Lung (tissue), 12 donors: ENCODE measurements around the gene NCS1. TPM values are rescaled to one million over a fixed set of nuclear protein-coding genes. Genes with fewer than 3 reads are reported as not detected.

Experiments
- ATAC-seq: fragments of 200-7000 bp; cut with Tn5 transposase; one replicate; pipeline ENCODE4 v1.9.1; 2020; ENCODE audit warnings: moderate number of reproducible peaks; ENCODE audit not compliant: insufficient read depth, low FRiP score
- DNase-seq, 3 donors: peaks; one replicate each; pipeline ENCODE4 v3.0.0-alpha.2; 2013 to 2017
- H3K27ac ChIP-seq, 2 donors: one replicate each; pipeline ENCODE4 v1.5.1; 2013; ENCODE audit warnings: mild to moderate bottlenecking in 2 of 2, moderate library complexity in 2 of 2, control low read depth in 1 of 2, inconsistent platforms in 1 of 2, low read depth in 1 of 2, low read length in 1 of 2
- H3K27me3 ChIP-seq, 3 donors: one replicate each; pipeline ENCODE4 v1.5.1; 2013; ENCODE audit warnings: low read length in 2 of 3; ENCODE audit not compliant: control insufficient read depth in 3 of 3, insufficient read depth in 3 of 3
- H3K36me3 ChIP-seq, 4 donors: one replicate each; pipeline ENCODE4 v1.5.1; 2013; ENCODE audit warnings: low read length in 4 of 4, mild to moderate bottlenecking in 1 of 4, moderate library complexity in 1 of 4; ENCODE audit not compliant: control insufficient read depth in 4 of 4, insufficient read depth in 4 of 4
- H3K4me1 ChIP-seq, 5 donors: one replicate each; pipeline ENCODE4 v1.5.1; 2013; ENCODE audit warnings: low read length in 5 of 5, mild to moderate bottlenecking in 2 of 5, moderate library complexity in 1 of 5; ENCODE audit not compliant: control insufficient read depth in 5 of 5, insufficient read depth in 5 of 5
- H3K4me3 ChIP-seq: one replicate; pipeline ENCODE4 v1.5.1; 2013; ENCODE audit warnings: mild to moderate bottlenecking, control low read depth, moderate library complexity
- H3K9ac ChIP-seq, 2 donors: one replicate each; pipeline ENCODE4 v1.5.1; 2013; ENCODE audit warnings: low read length in 2 of 2, control low read depth in 1 of 2; ENCODE audit not compliant: insufficient read depth in 1 of 2
- H3K9me3 ChIP-seq, 4 donors: one replicate each; pipeline ENCODE4 v1.5.1; 2013; ENCODE audit warnings: low read length in 3 of 4, mild to moderate bottlenecking in 1 of 4, moderate library complexity in 1 of 4; ENCODE audit not compliant: control insufficient read depth in 4 of 4, insufficient read depth in 3 of 4
- WGBS, 2 donors: extraction: QIAGEN DNeasy Blood & Tissue Kit; methylation state at CpG; one replicate each; pipeline ENCODE4 v1.1.7; 2013; 5-methylcytosine and 5-hydroxymethylcytosine counted together
- polyA plus RNA-seq, 2 donors: library from polyadenylated mRNA; stranded (reverse); fragments of 200-250 nt; gene quantifications; one replicate each; pipeline ENCODE4 v1.2.1, GENCODE V29; 2013
- total RNA-seq, 2 donors: library from RNA; depleted of rRNA in 1 of 2; stranded (reverse); fragments of >200 nt in 1 of 2; gene quantifications; one replicate each; pipeline ENCODE4 v1.2.1, GENCODE V29; 2014 to 2021
- TF ChIP-seq, protein P1 (sequence below): IDR thresholded peaks from 2 replicates; pipeline ENCODE4 v1.5.1; 2012; ENCODE audit warnings: mild to moderate bottlenecking; ENCODE audit errors: control extremely low read depth, extremely low read depth
- donor health status: control.
- donor health status: control.
- donor health status: Bipolar disorder and iron deficiency.
- donor health status: healthy.
- donor health status: DM: yes; HTN: yes; CAD: no.

NCS1 gene
- total and polyA plus RNA-seq, 4 donors, result 5.8 to 27.5 (median 6.5) TPM

DNA sequence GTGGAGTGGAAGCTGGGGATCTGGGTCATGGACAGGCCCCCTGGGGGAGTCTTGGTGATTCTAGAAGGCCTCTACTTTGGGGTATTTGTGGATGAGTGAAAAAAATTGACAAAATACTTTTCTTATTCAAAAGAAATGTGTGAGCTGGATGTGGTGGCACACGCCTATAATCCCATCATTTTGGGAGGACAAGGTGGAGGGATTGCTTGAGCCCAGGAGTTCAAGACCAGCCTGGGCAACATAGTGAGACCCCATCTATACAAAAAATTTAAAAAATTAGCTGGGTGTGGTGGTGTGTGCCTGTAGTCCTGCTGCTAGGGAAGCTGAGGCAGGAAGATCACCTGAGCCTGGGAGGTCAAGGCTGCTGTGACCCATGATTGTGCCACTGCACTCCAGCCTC is 6.6 kb upstream of the NCS1 start:
- Histone ChIP-seq H3K9ac (no peak overlapping the region), H3K4me1 (no peaks in the 10 kb centered on the region), H3K36me3 (no peaks in the 10 kb centered on the region), H3K4me3 (no peak overlapping the region), H3K9me3 (no peaks in the 10 kb centered on the region), H3K27me3 (no peaks in the 10 kb centered on the region), H3K27ac (no peak overlapping the region)
- DNase-seq, result no peak
- ATAC-seq, result no peak
- TF ChIP-seq, protein P1, sequence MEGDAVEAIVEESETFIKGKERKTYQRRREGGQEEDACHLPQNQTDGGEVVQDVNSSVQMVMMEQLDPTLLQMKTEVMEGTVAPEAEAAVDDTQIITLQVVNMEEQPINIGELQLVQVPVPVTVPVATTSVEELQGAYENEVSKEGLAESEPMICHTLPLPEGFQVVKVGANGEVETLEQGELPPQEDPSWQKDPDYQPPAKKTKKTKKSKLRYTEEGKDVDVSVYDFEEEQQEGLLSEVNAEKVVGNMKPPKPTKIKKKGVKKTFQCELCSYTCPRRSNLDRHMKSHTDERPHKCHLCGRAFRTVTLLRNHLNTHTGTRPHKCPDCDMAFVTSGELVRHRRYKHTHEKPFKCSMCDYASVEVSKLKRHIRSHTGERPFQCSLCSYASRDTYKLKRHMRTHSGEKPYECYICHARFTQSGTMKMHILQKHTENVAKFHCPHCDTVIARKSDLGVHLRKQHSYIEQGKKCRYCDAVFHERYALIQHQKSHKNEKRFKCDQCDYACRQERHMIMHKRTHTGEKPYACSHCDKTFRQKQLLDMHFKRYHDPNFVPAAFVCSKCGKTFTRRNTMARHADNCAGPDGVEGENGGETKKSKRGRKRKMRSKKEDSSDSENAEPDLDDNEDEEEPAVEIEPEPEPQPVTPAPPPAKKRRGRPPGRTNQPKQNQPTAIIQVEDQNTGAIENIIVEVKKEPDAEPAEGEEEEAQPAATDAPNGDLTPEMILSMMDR, result no peak
- WGBS, 2 donors, result 91 to 94% methylated on average over 1 of the region's 1 CpG

DNA sequence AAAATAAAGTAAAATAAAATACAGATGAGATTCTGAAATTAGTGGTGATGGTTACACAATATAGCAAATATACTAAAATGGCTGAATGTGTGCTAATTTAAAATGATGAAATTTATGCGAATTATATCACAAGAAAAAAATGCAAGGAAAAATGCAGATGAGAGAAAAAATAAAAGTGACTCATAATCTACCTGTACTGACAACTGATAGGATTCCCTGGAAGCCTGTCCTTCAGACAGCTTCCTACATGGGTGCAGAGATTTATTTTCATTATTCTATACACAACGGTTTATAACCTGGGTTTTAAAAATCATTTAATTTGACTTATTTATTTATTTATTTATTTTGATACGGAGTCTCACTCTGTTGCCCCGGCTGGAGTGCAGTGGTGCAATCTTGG is 5.8 kb upstream of the NCS1 start:
- 81 to 92% methylated on average over 4 of the region's 4 CpGs for WGBS, 2 donors

DNA sequence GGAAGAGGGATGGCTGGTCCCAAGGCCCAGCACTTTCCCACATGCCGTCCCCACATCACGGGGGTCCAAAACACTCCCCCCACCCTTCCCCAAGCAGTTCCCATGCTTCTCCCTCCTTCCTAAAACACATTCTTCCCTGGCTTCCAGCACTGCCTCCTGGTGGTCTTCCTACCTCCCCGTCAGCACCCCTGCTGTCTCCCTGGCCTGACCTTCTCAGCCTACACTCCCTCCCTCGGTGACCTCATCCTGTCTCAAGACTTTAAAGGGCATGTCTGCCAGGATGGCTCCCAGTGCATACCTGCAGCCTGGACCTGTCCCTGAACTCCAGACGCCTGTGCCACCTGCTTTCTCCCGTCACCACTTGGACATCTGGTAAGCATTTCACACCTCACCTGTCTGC is 4.3 kb upstream of the NCS1 start:
- peaks cover 0 to 5% (median 0%) of the 10 kb centered on the region in 5 donors for H3K4me1 ChIP-seq
- ATAC-seq (no peak), DNase-seq (no peak)
- H3K4me3 ChIP-seq, result no peak overlapping the region
- H3K9me3 ChIP-seq, result no peaks in the 10 kb centered on the region
- H3K36me3 ChIP-seq, result no peaks in the 10 kb centered on the region
- H3K27ac ChIP-seq, result no peak overlapping the region
- TF ChIP-seq, protein P1, result no peak
- no peaks in the 10 kb centered on the region for H3K27me3 ChIP-seq
- 77 to 81% methylated on average over 6 of the region's 6 CpGs for WGBS, 2 donors
- no peak overlapping the region for H3K9ac ChIP-seq

More for the DNA sequence above, 5.8 kb upstream of the NCS1 start:
- no peak for ATAC-seq
- Histone ChIP-seq H3K4me1 (no peaks in the 10 kb centered on the region), H3K27ac (no peak overlapping the region), H3K27me3 (no peaks in the 10 kb centered on the region), H3K9me3 (no peaks in the 10 kb centered on the region), H3K9ac (no peak overlapping the region), H3K36me3 (no peaks in the 10 kb centered on the region), H3K4me3 (no peak overlapping the region)
- TF ChIP-seq, protein P1, result no peak
- DNase-seq, result no peak
